Naive B cell (primary cell): Measurements from ENCODE around the gene PRAMEF4. TPM values are rescaled to one million over a fixed set of nuclear protein-coding genes. Genes with fewer than 3 reads are reported as not detected.
"Not testable (repeated sequence)": the region's sequence is repeated elsewhere in the genome, so short reads cannot be mapped to it uniquely, and the experiment has no call there.

Experiments used
- ATAC-seq, 2 donors: fragments of 150-1000 bp; cut with Tn5 transposase; 2 replicates each; pipeline ENCODE4 v1.10.0; 2021; ENCODE audit warnings: low read depth in 2 of 2, mild to moderate bottlenecking in 2 of 2, moderate library complexity in 2 of 2
- DNase-seq: peaks from one replicate; pipeline ENCODE4 v3.0.0; 2022
- H3K27ac Mint-ChIP-seq, 6 donors: one replicate each; pipeline ENCODE4 v1.8.0; 2020 to 2022; ENCODE audit warnings: mild to moderate bottlenecking in 6 of 6, mixed read lengths in 6 of 6, moderate library complexity in 5 of 6, inconsistent platforms in 2 of 6
- H3K27me3 Mint-ChIP-seq, 3 donors: one replicate each; pipeline ENCODE4 v1.8.0; 2021 to 2022; ENCODE audit warnings: mixed read lengths in 3 of 3, mild to moderate bottlenecking in 1 of 3
- H3K36me3 Mint-ChIP-seq, 2 donors: one replicate each; pipeline ENCODE4 v1.8.0; 2020 to 2022; ENCODE audit warnings: mixed read lengths in 2 of 2, inconsistent platforms in 1 of 2, mild to moderate bottlenecking in 1 of 2
- H3K4me1 Mint-ChIP-seq, 3 donors: one replicate each; pipeline ENCODE4 v1.8.0; 2020 to 2022; ENCODE audit warnings: mixed read lengths in 3 of 3, inconsistent platforms in 1 of 3, mild to moderate bottlenecking in 1 of 3, moderate library complexity in 1 of 3
- H3K4me3 Mint-ChIP-seq, 8 donors: one replicate each; pipeline ENCODE4 v1.8.0; 2020 to 2022; ENCODE audit warnings: mild to moderate bottlenecking in 8 of 8, mixed read lengths in 8 of 8, moderate library complexity in 8 of 8, inconsistent platforms in 2 of 8
- H3K9me3 Mint-ChIP-seq, 7 donors: one replicate each; pipeline ENCODE4 v1.8.0; 2020 to 2022; ENCODE audit warnings: mixed read lengths in 7 of 7, mild to moderate bottlenecking in 5 of 7, inconsistent platforms in 2 of 7, moderate library complexity in 1 of 7
- polyA plus RNA-seq, 6 donors: library from polyadenylated mRNA; unstranded; fragments of 300-500 nt; fragmentation: Illumina TruSeq; gene quantifications; one replicate each; pipeline ENCODE4 v1.2.3, GENCODE V29; 2021; ENCODE audit warnings: low read depth in 6 of 6

The PRAMEF4 gene
- polyA plus RNA-seq, 6 donors from 2014 or later = not detected

- H3K4me1 Mint-ChIP-seq, H3K27ac Mint-ChIP-seq, ATAC-seq, H3K9me3 Mint-ChIP-seq, DNase-seq, H3K36me3 Mint-ChIP-seq, H3K4me3 Mint-ChIP-seq: not testable (repeated sequence)
- H3K27me3 Mint-ChIP-seq = peaks cover 4 to 16% (median 13%) of the 10 kb centered on the region in 3 donors
These were observed 54.7 kb downstream of the PRAMEF4 start, which contains the start of gene PRAMEF11 for GRCh38 chr1:12831310-12831709. TSS of gene PRAMEF11 (minus strand) at chr1:12831410. CDS start at chr1:12828789, 2,621 bp downstream.

Other genes starting within 250 kb of the PRAMEF4 start
- not detected for gene AADACL4, start 242.1 kb downstream of the PRAMEF4 start, polyA plus RNA-seq
- not detected for gene AADACL3, start 170.1 kb downstream of the PRAMEF4 start, polyA plus RNA-seq
- gene CFAP107, start 140.0 kb downstream of the PRAMEF4 start, polyA plus RNA-seq = not detected
- gene PRAMEF12, start 112.5 kb downstream of the PRAMEF4 start, polyA plus RNA-seq = not detected
- gene PRAMEF1, start 94.8 kb downstream of the PRAMEF4 start, polyA plus RNA-seq = not detected
- gene PRAMEF11, start 54.8 kb downstream of the PRAMEF4 start, polyA plus RNA-seq = not detected
- gene HNRNPCL1, start 37.5 kb downstream of the PRAMEF4 start, polyA plus RNA-seq = not detected
- not detected for gene PRAMEF2, start 29.1 kb downstream of the PRAMEF4 start, polyA plus RNA-seq
- not detected for gene PRAMEF10, start 12.1 kb upstream of the PRAMEF4 start, polyA plus RNA-seq
- not detected for gene PRAMEF7, start 30.4 kb upstream of the PRAMEF4 start, polyA plus RNA-seq
- not detected for gene PRAMEF6, start 61.4 kb upstream of the PRAMEF4 start, polyA plus RNA-seq
- gene PRAMEF27, start 170.4 kb upstream of the PRAMEF4 start, polyA plus RNA-seq = not detected
- not detected for gene HNRNPCL3, start 174.6 kb upstream of the PRAMEF4 start, polyA plus RNA-seq
- not detected for gene PRAMEF25, start 184.6 kb upstream of the PRAMEF4 start, polyA plus RNA-seq
- not detected for gene HNRNPCL2, start 230.7 kb upstream of the PRAMEF4 start, polyA plus RNA-seq